GM13977 (cell line): ENCODE data around the gene GMEB1.
"Not testable (repeated sequence)": the region's sequence is repeated elsewhere in the genome, so short reads cannot be mapped to it uniquely, and the experiment has no call there.

Source experiments
- DNase-seq: peaks from one replicate; pipeline ENCODE4 v3.0.0; 2012; ENCODE audit warnings: low spot score
- CTCF ChIP-seq: IDR thresholded peaks from 2 replicates; pipeline ENCODE4 v1.5.1; 2012; ENCODE audit warnings: mild to moderate bottlenecking, control low read depth; ENCODE audit not compliant: insufficient read depth; ENCODE audit errors: extremely low read depth, missing control alignments
- in situ Hi-C: fragments of 300-500 bp; cut with MboI; formaldehyde crosslinking; loops from one replicate; pipeline ENCODE4 v1.12.0; 2022; ENCODE audit warnings: low sequenced_read_pairs, low pct_unique_long_range_greater_than_20kb, mixed read lengths, inconsistent platforms; ENCODE audit not compliant: unreplicated experiment

Gene GMEB1

GRCh38 chr1:28737307-28738132 lies 68.9 kb downstream of the GMEB1 start:
- TF ChIP-seq CTCF, result no peak
- DNase-seq, result peak; percentile 62

GRCh38 chr1:28740118-28740517 lies 71.5 kb downstream of the GMEB1 start:
- DNase-seq, result no peak
- in situ Hi-C loops, result no loop called here
- TF ChIP-seq CTCF, result no peak

More at GRCh38 chr1:28737307-28738132, 68.9 kb downstream of the GMEB1 start:
- in situ Hi-C loops, result no loop called here

DNA sequence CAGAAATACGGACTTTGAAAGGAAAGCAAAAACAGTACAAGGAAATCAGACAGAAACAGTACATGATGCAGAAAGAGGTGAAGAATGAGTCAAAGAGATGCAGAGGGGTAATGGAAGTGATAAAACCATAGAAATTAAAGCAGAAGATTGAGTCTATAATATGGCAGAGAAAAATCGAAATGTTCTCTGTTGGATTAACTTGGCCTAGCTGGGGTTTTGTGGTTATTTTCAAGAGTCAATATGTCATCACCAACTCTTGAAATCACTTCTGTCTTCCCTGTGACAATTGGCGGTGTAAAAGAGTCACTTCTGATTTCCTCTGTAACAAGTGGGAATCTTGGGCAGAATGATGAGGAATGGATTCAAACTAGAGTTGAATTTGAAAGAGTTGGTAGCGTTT lies 75.6 kb downstream of the GMEB1 start:
- no peak for DNase-seq
- TF ChIP-seq CTCF, result no peak
- in situ Hi-C loops, result no loop called here

DNA sequence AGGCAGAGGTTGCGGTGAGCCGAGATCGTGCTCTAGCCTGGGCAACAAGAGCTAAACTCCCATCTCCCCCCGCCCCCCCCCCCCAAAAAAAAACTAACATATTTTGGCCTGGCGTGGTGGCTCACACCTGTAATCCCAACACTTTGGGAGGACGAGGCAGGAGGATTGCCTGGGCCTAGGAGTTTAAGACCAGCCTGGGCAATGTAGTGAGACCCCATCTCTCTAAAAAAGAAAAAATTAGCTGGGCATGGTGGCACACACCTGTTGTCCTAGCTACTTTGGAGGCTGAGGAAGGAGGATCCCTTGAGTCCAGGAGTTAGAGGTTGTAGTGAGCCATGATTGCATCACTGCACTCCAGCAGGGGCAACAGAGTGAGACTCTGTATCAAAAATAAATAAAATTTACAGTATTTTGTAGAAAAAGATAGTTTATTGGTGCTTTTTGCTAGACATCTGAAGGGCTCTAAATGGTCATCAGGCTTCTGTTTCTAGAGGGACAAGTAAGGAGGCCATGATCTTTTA lies 77.1 kb downstream of the GMEB1 start:
- no peak for TF ChIP-seq CTCF
- DNase-seq, result no peak
- in situ Hi-C loops, result no loop called here

GRCh38 chr1:28750330-28750729 lies 81.7 kb downstream of the GMEB1 start:
- in situ Hi-C loops, result no loop called here
- DNase-seq, result no peak
- no peak for TF ChIP-seq CTCF

DNA sequence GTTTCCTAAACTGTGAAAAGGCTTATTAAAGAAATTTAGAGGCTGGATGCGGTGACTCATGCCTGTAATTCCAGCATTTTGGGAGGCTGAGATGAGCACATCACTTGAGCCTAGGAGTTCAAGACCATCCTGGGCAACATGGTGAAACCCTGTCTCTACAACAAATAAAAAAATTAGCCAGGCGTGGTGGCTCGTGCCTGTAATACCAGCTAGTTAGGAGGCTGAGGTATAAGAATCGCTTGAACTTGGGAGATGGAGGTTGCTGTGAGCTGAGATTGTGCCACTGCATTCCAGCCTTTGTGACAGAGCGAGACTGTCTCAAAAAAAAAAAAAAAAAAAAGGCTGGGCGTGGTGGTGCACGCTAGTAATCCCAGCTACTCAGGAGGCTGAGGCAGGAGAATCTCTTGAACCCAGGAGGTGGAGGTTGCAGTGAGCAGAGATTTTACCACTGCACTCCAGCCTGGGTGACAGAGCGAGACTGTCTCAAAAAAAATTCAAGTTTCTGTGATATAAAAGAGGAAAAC lies 82.2 kb downstream of the GMEB1 start:
- in situ Hi-C loops, DNase-seq: not testable (repeated sequence)
